ENCODE data around the gene ASB1.

ASB1 gene

DNA sequence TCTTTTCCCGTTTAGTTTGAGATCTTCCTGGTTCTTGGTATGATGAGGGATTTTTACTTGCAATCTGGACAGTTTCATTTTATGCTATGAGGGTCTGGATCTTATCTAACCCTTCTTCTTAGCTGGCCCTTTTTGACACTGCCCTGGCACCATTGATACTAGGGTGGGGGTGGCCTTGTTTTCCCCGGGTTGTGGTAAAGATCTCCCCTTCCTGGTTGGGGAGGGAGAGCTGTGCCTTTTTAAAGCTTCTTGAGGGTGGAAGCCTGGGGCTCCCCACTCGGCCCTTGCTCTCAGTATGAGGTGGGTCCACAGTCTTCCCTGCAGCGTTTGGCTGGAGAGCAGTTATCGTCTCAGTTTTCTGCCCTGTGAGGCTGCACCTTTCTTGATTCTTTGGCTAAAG is 66.1 kb downstream of the ASB1 start:
- H3K27ac ChIP-seq: no peak overlapping the region
- H3K4me3 ChIP-seq: no peak overlapping the region
- no peaks in the 10 kb centered on the region for H3K36me3 ChIP-seq (ENCODE audit: insufficient read depth, low read length)
- DNase-seq (ENCODE audit: low read depth, low spot score): no peak
- H3K9me3 ChIP-seq (ENCODE audit: low read depth, low read length): no peaks in the 10 kb centered on the region
- TF ChIP-seq POLR2AphosphoS5 (IDR thresholded peaks at IDR 0.05; ENCODE audit: borderline replicate concordance, low read depth, low read length) (no peak), EZH2 (IDR thresholded peaks at IDR 0.05) (no peak), FOXP2 (optimal IDR thresholded peaks at IDR 0.05; ENCODE audit: control extremely low read depth, extremely low read length, insufficient read depth) (no peak)
- H3K9ac ChIP-seq (ENCODE audit: insufficient read length): no peak overlapping the region

DNA sequence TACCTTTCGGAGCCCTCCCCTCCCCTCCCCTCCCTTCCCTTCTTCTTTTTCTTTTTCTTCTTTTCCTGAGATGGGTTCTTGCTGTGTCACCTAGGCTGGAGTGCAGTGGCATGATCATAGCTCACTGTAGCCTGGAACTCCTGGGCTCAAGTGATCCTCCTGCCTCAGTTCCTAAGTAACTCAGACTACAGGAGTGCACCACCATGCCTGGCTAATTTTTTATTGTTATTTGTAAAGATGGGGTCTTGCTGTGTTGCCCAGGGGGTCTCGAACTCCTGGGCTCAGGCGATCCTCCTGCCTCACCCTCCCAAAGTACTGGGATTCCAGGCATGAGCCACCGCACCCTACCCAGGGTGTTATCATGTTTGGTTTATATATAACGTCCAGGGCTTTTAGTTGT is 66.7 kb downstream of the ASB1 start:
- no peaks in the 10 kb centered on the region for H3K36me3 ChIP-seq (ENCODE audit: insufficient read depth, low read length)
- H3K4me3 ChIP-seq: no peak overlapping the region
- DNase-seq (ENCODE audit: low read depth, low spot score): no peak
- H3K27ac ChIP-seq: no peak overlapping the region
- TF ChIP-seq FOXP2 (optimal IDR thresholded peaks at IDR 0.05; ENCODE audit: control extremely low read depth, extremely low read length, insufficient read depth) (no peak), POLR2AphosphoS5 (IDR thresholded peaks at IDR 0.05; ENCODE audit: borderline replicate concordance, low read depth, low read length) (no peak)
- no peaks in the 10 kb centered on the region for H3K9me3 ChIP-seq (ENCODE audit: low read depth, low read length)
- no peak overlapping the region for H3K9ac ChIP-seq (ENCODE audit: insufficient read length)

DNA sequence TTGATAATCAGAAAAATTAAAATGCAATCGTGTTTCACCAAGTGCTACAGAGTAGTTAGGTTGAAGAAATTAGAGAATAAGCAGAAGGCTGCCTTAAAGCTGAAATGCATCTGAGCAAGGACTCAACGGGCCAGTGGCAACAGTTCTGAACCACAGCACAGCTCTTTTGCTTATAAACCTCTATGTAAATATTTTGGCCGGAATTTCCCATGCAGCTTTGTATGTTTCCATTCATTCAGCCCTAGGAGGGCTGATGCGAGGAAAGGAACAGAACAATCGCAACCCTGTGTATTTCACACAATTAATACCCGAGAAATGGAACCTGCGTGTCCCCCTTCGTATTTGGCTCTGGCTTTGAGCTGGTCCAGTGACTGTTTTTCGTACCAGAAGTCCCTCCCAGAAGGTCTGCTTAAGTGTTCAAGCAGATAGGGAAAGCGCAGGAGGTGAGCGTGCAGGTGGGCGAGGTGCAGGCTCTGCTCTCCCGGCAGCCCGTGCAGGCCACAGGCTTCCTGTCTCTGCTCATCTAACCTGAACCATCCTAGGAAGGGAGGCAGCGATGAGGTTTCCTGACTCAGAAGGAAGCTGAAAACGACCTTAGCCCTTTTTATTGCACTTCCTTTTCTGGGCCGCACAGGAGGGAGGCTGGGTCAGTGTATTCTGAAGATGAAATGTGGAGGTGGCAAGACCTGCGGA is 67.3 kb downstream of the ASB1 start:
- no peak overlapping the region for H3K4me3 ChIP-seq
- no peaks in the 10 kb centered on the region for H3K9me3 ChIP-seq (ENCODE audit: low read depth, low read length)
- H3K36me3 ChIP-seq (ENCODE audit: insufficient read depth, low read length): no peaks in the 10 kb centered on the region
- no peak for DNase-seq (ENCODE audit: low read depth, low spot score)
- H3K9ac ChIP-seq (ENCODE audit: insufficient read length): no peak overlapping the region
- H3K27ac ChIP-seq: no peak overlapping the region
- no peak for TF ChIP-seq EZH2 (IDR thresholded peaks at IDR 0.05)
- no peak for TF ChIP-seq POLR2AphosphoS5 (IDR thresholded peaks at IDR 0.05; ENCODE audit: borderline replicate concordance, low read depth, low read length)
- no peak for TF ChIP-seq FOXP2 (optimal IDR thresholded peaks at IDR 0.05; ENCODE audit: control extremely low read depth, extremely low read length, insufficient read depth)

DNA sequence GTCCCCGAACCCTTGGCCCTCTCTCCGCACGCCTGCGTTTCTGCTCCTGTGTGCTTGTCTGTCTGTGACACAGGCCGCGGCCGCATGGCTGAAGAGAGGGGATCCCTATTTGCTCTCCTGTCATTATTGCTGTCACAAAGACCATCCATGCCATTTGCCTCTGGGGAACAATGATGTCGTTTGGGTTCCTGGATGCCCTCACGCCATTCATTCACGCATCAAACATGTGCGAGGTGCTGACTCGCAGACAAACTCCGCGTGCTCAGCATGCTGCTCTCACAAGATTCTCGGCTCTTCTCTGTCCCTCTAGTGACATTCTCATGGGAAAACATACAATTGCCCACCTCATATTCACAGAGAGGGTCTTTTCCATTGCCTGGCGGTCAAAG is 67.8 kb downstream of the ASB1 start:
- Histone ChIP-seq H3K27ac (no peak overlapping the region), H3K9ac (ENCODE audit: insufficient read length) (no peak overlapping the region), H3K4me3 (no peak overlapping the region), H3K9me3 (ENCODE audit: low read depth, low read length) (no peaks in the 10 kb centered on the region), H3K36me3 (ENCODE audit: insufficient read depth, low read length) (no peaks in the 10 kb centered on the region)
- TF ChIP-seq FOXP2 (optimal IDR thresholded peaks at IDR 0.05; ENCODE audit: control extremely low read depth, extremely low read length, insufficient read depth) (no peak), EZH2 (IDR thresholded peaks at IDR 0.05) (no peak), POLR2AphosphoS5 (IDR thresholded peaks at IDR 0.05; ENCODE audit: borderline replicate concordance, low read depth, low read length) (no peak)
- no peak for DNase-seq (ENCODE audit: low read depth, low spot score)

DNA sequence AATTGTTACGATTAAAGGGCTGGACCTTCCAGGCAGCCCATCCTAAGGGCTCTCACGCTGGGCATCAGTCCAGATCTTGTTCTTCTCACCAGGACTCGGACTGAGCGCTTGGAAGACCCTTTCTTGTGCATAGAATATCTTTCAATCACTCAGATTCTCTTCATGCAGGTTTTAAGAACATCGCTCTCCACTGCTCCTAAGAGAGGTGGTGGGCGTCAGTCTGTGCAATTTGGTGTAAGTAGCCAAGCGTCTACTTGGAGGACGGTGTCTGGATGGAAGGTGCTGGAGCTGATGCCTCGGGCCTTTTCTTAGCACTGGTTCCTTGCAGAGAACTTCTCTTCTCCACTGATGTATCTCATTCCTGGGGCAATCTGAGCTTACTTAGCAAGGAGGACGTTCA is 68.7 kb downstream of the ASB1 start:
- H3K27ac ChIP-seq: no peak overlapping the region
- no peak for DNase-seq (ENCODE audit: low read depth, low spot score)
- no peak overlapping the region for H3K9ac ChIP-seq (ENCODE audit: insufficient read length)
- no peak for TF ChIP-seq POLR2AphosphoS5 (IDR thresholded peaks at IDR 0.05; ENCODE audit: borderline replicate concordance, low read depth, low read length)
- TF ChIP-seq FOXP2 (optimal IDR thresholded peaks at IDR 0.05; ENCODE audit: control extremely low read depth, extremely low read length, insufficient read depth): no peak
- no peak for TF ChIP-seq EZH2 (IDR thresholded peaks at IDR 0.05)
- no peaks in the 10 kb centered on the region for H3K36me3 ChIP-seq (ENCODE audit: insufficient read depth, low read length)
- H3K4me3 ChIP-seq: no peak overlapping the region
- H3K9me3 ChIP-seq (ENCODE audit: low read depth, low read length): no peaks in the 10 kb centered on the region

DNA sequence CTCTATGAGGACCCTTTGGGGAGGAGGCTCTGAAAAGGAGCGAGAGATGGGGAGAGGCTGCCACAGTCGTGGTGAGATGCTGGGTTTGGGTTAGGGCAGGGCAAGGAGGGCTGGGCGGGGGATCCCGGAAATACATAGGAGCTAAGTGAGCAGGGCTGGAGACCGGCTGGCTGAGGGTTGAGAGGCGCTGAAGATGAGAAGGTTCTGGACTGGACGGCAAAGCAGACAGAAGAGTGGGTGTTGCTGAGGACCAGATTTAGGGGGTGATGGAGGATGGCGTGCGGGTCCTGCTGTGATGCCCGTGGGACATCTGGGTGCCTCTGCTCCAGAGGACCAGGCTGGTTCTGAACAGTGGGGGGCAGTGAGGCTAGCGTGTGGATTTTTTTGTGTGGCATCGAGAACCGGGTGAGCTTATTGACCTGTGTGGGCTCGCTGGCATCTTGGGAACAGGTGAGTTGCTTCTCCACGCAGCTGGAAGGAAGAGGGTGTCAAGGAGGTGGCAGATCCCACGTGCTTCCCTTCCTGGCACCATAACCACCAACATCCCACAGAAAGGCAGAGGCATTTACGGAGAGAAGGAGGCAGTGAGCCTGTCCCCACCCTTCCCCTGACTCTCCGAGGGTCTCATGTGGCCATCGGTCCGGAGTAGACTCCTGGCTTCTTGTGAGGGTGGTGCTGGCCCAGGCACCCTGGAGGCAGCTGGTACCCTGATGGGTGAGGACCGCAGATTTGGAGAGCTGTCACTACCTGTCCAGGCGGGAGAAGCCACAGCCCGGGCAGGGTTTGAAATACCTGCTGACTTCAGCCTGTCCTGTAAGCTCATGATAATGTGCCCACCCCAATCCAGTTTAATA is 70.3 kb downstream of the ASB1 start:
- H3K9ac ChIP-seq (ENCODE audit: insufficient read length): no peak overlapping the region
- TF ChIP-seq FOXP2 (optimal IDR thresholded peaks at IDR 0.05; ENCODE audit: control extremely low read depth, extremely low read length, insufficient read depth) (no peak), POLR2AphosphoS5 (IDR thresholded peaks at IDR 0.05; ENCODE audit: borderline replicate concordance, low read depth, low read length) (no peak), EZH2 (IDR thresholded peaks at IDR 0.05) (no peak)

DNA sequence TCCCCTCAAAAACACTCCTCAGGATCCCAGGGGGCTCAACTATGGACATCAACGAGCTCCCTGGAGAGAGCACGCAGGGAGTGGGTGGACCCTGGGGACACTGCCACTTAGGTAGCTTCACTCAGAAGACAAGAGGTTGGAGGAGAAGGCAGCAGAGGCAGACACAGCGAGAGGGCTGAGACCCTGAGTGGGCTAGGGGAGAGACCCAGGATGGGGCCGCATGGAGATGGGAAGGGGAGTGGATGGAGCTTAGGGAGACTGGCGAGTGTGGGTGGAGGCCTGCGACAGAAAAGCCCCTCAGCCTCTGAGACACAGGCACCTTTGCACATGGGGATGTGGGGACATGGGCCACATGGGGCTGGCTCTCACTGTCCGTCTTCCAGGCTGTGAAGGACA is 70.9 kb downstream of the ASB1 start:
- H3K9me3 ChIP-seq (ENCODE audit: low read depth, low read length): no peaks in the 10 kb centered on the region
- no peak overlapping the region for H3K27ac ChIP-seq
- no peak for DNase-seq (ENCODE audit: low read depth, low spot score)
- H3K4me3 ChIP-seq: no peak overlapping the region
- no peaks in the 10 kb centered on the region for H3K36me3 ChIP-seq (ENCODE audit: insufficient read depth, low read length)
- no peak for TF ChIP-seq FOXP2 (optimal IDR thresholded peaks at IDR 0.05; ENCODE audit: control extremely low read depth, extremely low read length, insufficient read depth)
- TF ChIP-seq POLR2AphosphoS5 (IDR thresholded peaks at IDR 0.05; ENCODE audit: borderline replicate concordance, low read depth, low read length): no peak
- no peak for TF ChIP-seq EZH2 (IDR thresholded peaks at IDR 0.05)
- no peak overlapping the region for H3K9ac ChIP-seq (ENCODE audit: insufficient read length)

More for the DNA sequence above, 70.3 kb downstream of the ASB1 start:
- H3K9me3 ChIP-seq (ENCODE audit: low read depth, low read length): no peaks in the 10 kb centered on the region
- no peaks in the 10 kb centered on the region for H3K36me3 ChIP-seq (ENCODE audit: insufficient read depth, low read length)
- H3K4me3 ChIP-seq: no peak overlapping the region
- no peak overlapping the region for H3K27ac ChIP-seq
- no peak for DNase-seq (ENCODE audit: low read depth, low spot score)

DNA sequence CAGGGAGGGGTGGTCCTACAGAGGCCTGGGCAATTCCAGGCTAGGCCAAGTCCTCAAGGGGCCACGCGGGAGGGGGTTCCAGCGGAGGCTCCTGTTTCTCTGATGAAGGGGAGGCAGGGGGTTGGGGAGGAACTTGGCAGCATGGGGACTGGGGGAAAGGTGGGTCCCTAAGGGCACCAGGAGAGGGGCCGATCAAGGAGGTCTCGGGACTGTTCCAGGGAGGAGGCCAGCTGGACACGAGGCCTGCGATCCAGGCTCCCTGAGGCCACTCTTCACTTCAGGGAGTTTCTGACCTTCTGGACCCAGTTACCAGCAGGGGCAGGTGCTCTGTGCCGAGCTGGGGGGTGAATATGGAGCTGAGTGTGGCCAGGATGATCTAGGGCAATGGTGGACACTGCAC is 71.5 kb downstream of the ASB1 start:
- Histone ChIP-seq H3K27ac (no peak overlapping the region), H3K9me3 (ENCODE audit: low read depth, low read length) (no peaks in the 10 kb centered on the region), H3K36me3 (ENCODE audit: insufficient read depth, low read length) (no peaks in the 10 kb centered on the region), H3K4me3 (no peak overlapping the region), H3K9ac (ENCODE audit: insufficient read length) (no peak overlapping the region)
- TF ChIP-seq FOXP2 (optimal IDR thresholded peaks at IDR 0.05; ENCODE audit: control extremely low read depth, extremely low read length, insufficient read depth): no peak
- no peak for TF ChIP-seq EZH2 (IDR thresholded peaks at IDR 0.05)
- TF ChIP-seq POLR2AphosphoS5 (IDR thresholded peaks at IDR 0.05; ENCODE audit: borderline replicate concordance, low read depth, low read length): no peak
- no peak for DNase-seq (ENCODE audit: low read depth, low spot score)
